Uterus (tissue), 4 donors: ENCODE data around the gene MYH15. TPM values are rescaled to one million over a fixed set of nuclear protein-coding genes. Genes with fewer than 3 reads are reported as not detected.

Experiments used
- DNase-seq, 2 donors: peaks; one replicate each; pipeline ENCODE4 v3.0.0-alpha.2; 2019 to 2020
- H3K27ac ChIP-seq, 2 donors: fragments of 200-600 bp; sonication (generic); 1 replicate in 1 of 2; 2 replicates in 1 of 2; pipeline ENCODE4 v1.5.1; 2016 to 2018
- H3K27me3 ChIP-seq, 2 donors: fragments of 200-600 bp; sonication (generic); one replicate each; pipeline ENCODE4 v1.5.1; 2018 to 2019; ENCODE audit warnings: control low read depth in 1 of 2
- H3K36me3 ChIP-seq, 2 donors: fragments of 200-600 bp; sonication (generic); one replicate each; pipeline ENCODE4 v1.5.1; 2019; ENCODE audit warnings: control low read depth in 1 of 2
- H3K4me1 ChIP-seq, 2 donors: fragments of 200-600 bp; sonication (generic); one replicate each; pipeline ENCODE4 v1.5.1; 2018 to 2019; ENCODE audit warnings: control low read depth in 1 of 2
- H3K4me3 ChIP-seq, 2 donors: fragments of 200-600 bp; sonication (generic); 1 replicate in 1 of 2; 2 replicates in 1 of 2; pipeline ENCODE4 v1.5.1; 2018 to 2019; ENCODE audit warnings: mild to moderate bottlenecking in 1 of 2
- H3K9me3 ChIP-seq, 2 donors: fragments of 200-600 bp; sonication (generic); one replicate each; pipeline ENCODE4 v1.5.1; 2019; ENCODE audit warnings: control low read depth in 1 of 2
- CTCF ChIP-seq, 4 experiments: fragments of 200-600 bp in 2 of 4; fragments of 450-650 bp in 2 of 4; sonication (generic) in 2 of 4; IDR thresholded peaks; one replicate each; pipeline ENCODE4 v1.5.1; 2016 to 2019; ENCODE audit warnings: antibody characterized with exemption in 4 of 4, mild to moderate bottlenecking in 2 of 4, moderate library complexity in 1 of 4
- POLR2A ChIP-seq, 2 donors: fragments of 450-650 bp; IDR thresholded peaks; one replicate each; pipeline ENCODE4 v1.6.1; 2016; ENCODE audit warnings: antibody characterized with exemption in 2 of 2, mild to moderate bottlenecking in 1 of 2, moderate library complexity in 1 of 2
- intact Hi-C: fragments of 100-400 bp; cut with DNase I; formaldehyde crosslinking; loops from one replicate; pipeline ENCODE4 v1.15.1; 2023; ENCODE audit warnings: low total_unique reads
- total RNA-seq, 4 donors: library from RNA; depleted of rRNA in 3 of 4; stranded (reverse); fragments of >200 nt in 3 of 4; gene quantifications; one replicate each; pipeline versions ENCODE4 v1.1.0 to v1.2.4, GENCODE V29; 2014 to 2023
- donor health status: DM: yes; HTN: yes; CAD: no.

The MYH15 gene
- total RNA-seq, 4 donors from 2014 or later: 0.12 to 0.62 TPM; not detected in 2

- Histone ChIP-seq H3K27me3 (no peaks in the 10 kb centered on the region), H3K4me1 (no peaks in the 10 kb centered on the region), H3K4me3 (no peak overlapping the region), H3K36me3 (no peaks in the 10 kb centered on the region), H3K27ac (no peak overlapping the region), H3K9me3 (no peaks in the 10 kb centered on the region)
- TF ChIP-seq POLR2A (IDR thresholded peaks at IDR 0.05) (no peak), CTCF (IDR thresholded peaks at IDR 0.05) (no peak)
- intact Hi-C loops: no loop called here
- no peak for DNase-seq
Measured at GRCh38 chr3:108409800-108410178, 100.6 kb downstream of the MYH15 start.

GRCh38 chr3:108408883-108409799 is 101.3 kb downstream of the MYH15 start:
- Histone ChIP-seq H3K9me3 (no peaks in the 10 kb centered on the region), H3K27ac (no peak overlapping the region), H3K4me1 (no peaks in the 10 kb centered on the region), H3K4me3 (no peak overlapping the region), H3K27me3 (no peaks in the 10 kb centered on the region), H3K36me3 (no peaks in the 10 kb centered on the region)
- DNase-seq: no peak
- no peak for TF ChIP-seq POLR2A (IDR thresholded peaks at IDR 0.05)
- TF ChIP-seq CTCF (IDR thresholded peaks at IDR 0.05): no peak
- intact Hi-C loops: no loop called here

- H3K4me3 ChIP-seq: no peak overlapping the region
- H3K9me3 ChIP-seq: no peaks in the 10 kb centered on the region
- DNase-seq: no peak
- intact Hi-C loops: no loop called here
- no peaks in the 10 kb centered on the region for H3K27me3 ChIP-seq
- H3K27ac ChIP-seq: no peak overlapping the region
- H3K4me1 ChIP-seq: no peaks in the 10 kb centered on the region
- no peaks in the 10 kb centered on the region for H3K36me3 ChIP-seq
- TF ChIP-seq POLR2A (IDR thresholded peaks at IDR 0.05) (no peak), CTCF (IDR thresholded peaks at IDR 0.05) (no peak)
Measured at GRCh38 chr3:108407886-108408285, 102.5 kb downstream of the MYH15 start.

GRCh38 chr3:108406661-108407206 is 103.7 kb downstream of the MYH15 start:
- Histone ChIP-seq H3K9me3 (no peaks in the 10 kb centered on the region), H3K27ac (no peak overlapping the region), H3K36me3 (no peaks in the 10 kb centered on the region), H3K4me1 (no peaks in the 10 kb centered on the region), H3K27me3 (no peaks in the 10 kb centered on the region), H3K4me3 (no peak overlapping the region)
- TF ChIP-seq CTCF (IDR thresholded peaks at IDR 0.05) (peak in 2 of 4 experiments; percentile 19 to 24), POLR2A (IDR thresholded peaks at IDR 0.05) (no peak)
- DNase-seq: no peak
- intact Hi-C loops: no loop called here

- Histone ChIP-seq H3K27me3 (no peaks in the 10 kb centered on the region), H3K36me3 (no peaks in the 10 kb centered on the region), H3K4me1 (no peaks in the 10 kb centered on the region), H3K4me3 (no peak overlapping the region), H3K27ac (no peak overlapping the region), H3K9me3 (no peaks in the 10 kb centered on the region)
- no peak for DNase-seq
- no peak for TF ChIP-seq CTCF (IDR thresholded peaks at IDR 0.05)
- TF ChIP-seq POLR2A (IDR thresholded peaks at IDR 0.05): no peak
- intact Hi-C loops: no loop called here
Measured at GRCh38 chr3:108406063-108406660, 104.2 kb downstream of the MYH15 start.
